H1 (cell line): ENCODE measurements around the gene AGBL4. TPM values are rescaled to one million over a fixed set of nuclear protein-coding genes. Genes with fewer than 3 reads are reported as not detected.

Source experiments
- CTCF ChIA-PET: fragments of 300-600 bp; sonication (Branson Sonifier 250); formaldehyde crosslinking; loops from one replicate; lab custom pipeline; 2021; ENCODE audit not compliant: partially characterized antibody; lab: Charles Lee
- POLR2A ChIA-PET: fragments of 300-600 bp; sonication (Branson Sonifier 250); formaldehyde crosslinking; loops from one replicate; lab custom pipeline; 2021; ENCODE audit warnings: inconsistent platforms; ENCODE audit not compliant: partially characterized antibody; lab: Charles Lee
- DNase-seq, 2 experiments: peaks; one replicate each; pipeline versions ENCODE4 v3.0.0 to v3.0.0-alpha.2; 2010 to 2022; ENCODE audit warnings: low spot score in 2 of 2, low read depth in 1 of 2, mixed read lengths in 1 of 2
- FAIRE-seq: peaks from 2 replicates; lab custom pipeline; 2011; peaks lifted over from hg19 to GRCh38; lab: Jason Lieb, UNC
- H2AFZ ChIP-seq: 2 replicates; pipeline ENCODE4 v1.8.1; 2012; ENCODE audit warnings: low read length, inconsistent platforms
- H2AK5ac ChIP-seq: 2 replicates; pipeline ENCODE4 v1.6.1; 2013; ENCODE audit warnings: low read depth, low read length
- H2BK120ac ChIP-seq: replicated peaks from 2 replicates; pipeline ENCODE3; 2013; ENCODE audit warnings: low read depth, low read length, inconsistent platforms
- H2BK12ac ChIP-seq: 2 replicates; pipeline ENCODE4 v1.6.1; 2013; ENCODE audit warnings: low read depth, low read length
- H2BK15ac ChIP-seq: 2 replicates; pipeline ENCODE4 v1.6.1; 2013; ENCODE audit warnings: low read length
- H2BK20ac ChIP-seq: 2 replicates; pipeline ENCODE4 v1.6.1; 2013; ENCODE audit warnings: low read length
- H2BK5ac ChIP-seq: 2 replicates; pipeline ENCODE4 v1.6.1; 2013; ENCODE audit warnings: low read depth, low read length
- H3K14ac ChIP-seq: 2 replicates; pipeline ENCODE4 v1.6.1; 2013; ENCODE audit warnings: inconsistent platforms; ENCODE audit not compliant: insufficient read length
- H3K18ac ChIP-seq: 2 replicates; pipeline ENCODE4 v1.6.1; 2013; ENCODE audit warnings: low read length; ENCODE audit errors: extremely low read depth
- H3K23ac ChIP-seq: 2 replicates; pipeline ENCODE4 v1.6.1; 2013; ENCODE audit warnings: inconsistent platforms; ENCODE audit not compliant: insufficient read length
- H3K23me2 ChIP-seq: 2 replicates; pipeline ENCODE4 v1.6.1; 2013; ENCODE audit warnings: low read depth, low read length
- H3K27ac ChIP-seq: 2 replicates; pipeline ENCODE4 v1.6.1; 2011; ENCODE audit warnings: low read depth, low read length, inconsistent platforms
- H3K27me3 ChIP-seq, 4 experiments: replicated peaks in 1 of 4; 1 replicate in 1 of 4; 2 replicates in 3 of 4; pipeline versions ENCODE4 v1.6.1 to v1.8.1; 2011 to 2013; ENCODE audit warnings: low read length in 3 of 4, mild to moderate bottlenecking in 3 of 4, inconsistent platforms in 2 of 4, mixed read lengths in 2 of 4, moderate library complexity in 1 of 4; ENCODE audit not compliant: control insufficient read depth in 3 of 4, insufficient read depth in 3 of 4; ENCODE audit errors: extremely low read depth in 1 of 4
- H3K36me3 ChIP-seq, 4 experiments: 2 replicates each; pipeline versions ENCODE4 v1.6.1 to v1.8.1; 2011 to 2013; ENCODE audit warnings: mild to moderate bottlenecking in 4 of 4, low read length in 3 of 4, moderate library complexity in 2 of 4, control low read depth in 1 of 4, inconsistent platforms in 1 of 4; ENCODE audit not compliant: insufficient read depth in 4 of 4, control insufficient read depth in 2 of 4
- H3K4ac ChIP-seq: replicated peaks from 2 replicates; pipeline ENCODE3; 2013; ENCODE audit warnings: low read length, low read depth, mixed read lengths, inconsistent platforms; ENCODE audit not compliant: insufficient read length
- H3K4me1 ChIP-seq, 4 experiments: replicated peaks in 1 of 4; 1 replicate in 1 of 4; 2 replicates in 3 of 4; pipeline versions ENCODE4 v1.6.1 to v1.8.1; 2011 to 2013; ENCODE audit warnings: low read length in 3 of 4, inconsistent platforms in 2 of 4, mixed read lengths in 1 of 4; ENCODE audit not compliant: insufficient read depth in 4 of 4, control insufficient read depth in 3 of 4
- H3K4me2 ChIP-seq, 2 experiments: 2 replicates each; pipeline versions ENCODE4 v1.6.1 to v1.8.1; 2011 to 2013; ENCODE audit warnings: low read depth in 2 of 2, low read length in 2 of 2, control low read depth in 1 of 2, inconsistent platforms in 1 of 2, mild to moderate bottlenecking in 1 of 2; ENCODE audit not compliant: insufficient read depth in 1 of 2
- H3K4me3 ChIP-seq, 4 experiments: fragments of 200-600, 300-600 bp in 1 of 4; sonication (generic), shearing (Covaris generic), sonication (Bioruptor Twin) in 1 of 4; 2 replicates each; pipeline versions ENCODE4 v1.5.1 to v1.8.1; 2011 to 2016; ENCODE audit warnings: low read length in 4 of 4, low read depth in 3 of 4, control low read depth in 2 of 4, inconsistent platforms in 2 of 4, mild to moderate bottlenecking in 2 of 4, mixed read lengths in 1 of 4, moderate library complexity in 1 of 4; ENCODE audit not compliant: insufficient read depth in 2 of 4; ENCODE audit errors: extremely low read depth in 1 of 4
- H3K56ac ChIP-seq: replicated peaks from 2 replicates; pipeline ENCODE3; 2013; ENCODE audit warnings: low read depth, mild to moderate bottlenecking, mixed read lengths, low read length, inconsistent platforms; ENCODE audit not compliant: insufficient read length
- H3K79me1 ChIP-seq: 2 replicates; pipeline ENCODE4 v1.6.1; 2013; ENCODE audit warnings: low read depth, low read length, control low read depth
- H3K79me2 ChIP-seq, 2 experiments: 2 replicates each; pipeline versions ENCODE4 v1.6.1 to v1.8.1; 2012 to 2013; ENCODE audit warnings: low read length in 2 of 2, mild to moderate bottlenecking in 2 of 2, inconsistent platforms in 1 of 2; ENCODE audit not compliant: insufficient read depth in 2 of 2, control insufficient read depth in 1 of 2
- H3K9ac ChIP-seq, 4 experiments: replicated peaks in 1 of 4; 1 replicate in 1 of 4; 2 replicates in 3 of 4; pipeline versions ENCODE4 v1.6.1 to v1.8.1; 2011 to 2013; ENCODE audit warnings: low read depth in 3 of 4, low read length in 3 of 4, control low read depth in 2 of 4, mild to moderate bottlenecking in 2 of 4, moderate library complexity in 2 of 4, inconsistent platforms in 1 of 4; ENCODE audit errors: extremely low read depth in 1 of 4
- H3K9me3 ChIP-seq, 2 experiments: 2 replicates each; pipeline versions ENCODE4 v1.6.1 to v1.8.1; 2012 to 2013; ENCODE audit warnings: mild to moderate bottlenecking in 2 of 2, moderate library complexity in 2 of 2, control low read depth in 1 of 2, inconsistent platforms in 1 of 2, low read depth in 1 of 2, low read length in 1 of 2, mixed read lengths in 1 of 2; ENCODE audit not compliant: insufficient read depth in 2 of 2
- H4K20me1 ChIP-seq, 2 experiments: replicated peaks in 1 of 2; 2 replicates each; pipeline versions ENCODE3 to v1.8.1; 2011 to 2013; ENCODE audit warnings: inconsistent platforms in 2 of 2, low read length in 2 of 2, mild to moderate bottlenecking in 1 of 2; ENCODE audit not compliant: insufficient read depth in 2 of 2, control insufficient read depth in 1 of 2
- H4K5ac ChIP-seq: 2 replicates; pipeline ENCODE4 v1.6.1; 2013; ENCODE audit warnings: low read length, low read depth, mixed read lengths, inconsistent platforms; ENCODE audit not compliant: insufficient read length
- H4K8ac ChIP-seq: 2 replicates; pipeline ENCODE4 v1.8.0; 2013; ENCODE audit warnings: mild to moderate bottlenecking, moderate library complexity, low read length, inconsistent platforms; ENCODE audit not compliant: insufficient read depth; ENCODE audit errors: extremely low read depth
- H4K91ac ChIP-seq: replicated peaks from 2 replicates; pipeline ENCODE3; 2013; ENCODE audit warnings: low read length, mixed read lengths, inconsistent platforms; ENCODE audit not compliant: insufficient read length
- ASH2L ChIP-seq: fragments of 200-600, 300-600 bp; sonication (generic); IDR thresholded peaks from one replicate; pipeline ENCODE4 v1.7.1; 2017; ENCODE audit warnings: low read length
- BACH1 ChIP-seq: IDR thresholded peaks from 2 replicates; pipeline ENCODE4 v1.6.1; 2012; ENCODE audit warnings: low read length, improper control_type of control experiment
- CHD2 ChIP-seq: IDR thresholded peaks from 2 replicates; pipeline ENCODE4 v1.6.1; 2012; ENCODE audit warnings: low read length, improper control_type of control experiment
- CTCF ChIP-seq, 3 experiments: IDR thresholded peaks; 1 replicate in 2 of 3; 2 replicates in 1 of 3; pipeline versions ENCODE4 v1.5.1 to v1.6.1; 2011; ENCODE audit warnings: low read length in 3 of 3, mild to moderate bottlenecking in 3 of 3, inconsistent platforms in 2 of 3, low read depth in 1 of 3, moderate library complexity in 1 of 3; ENCODE audit not compliant: insufficient read depth in 1 of 3; ENCODE audit errors: control extremely low read depth in 1 of 3
- EGR1 ChIP-seq: IDR thresholded peaks from 2 replicates; pipeline ENCODE4 v1.6.1; 2011; ENCODE audit warnings: low read depth, low read length, borderline replicate concordance
- EZH2 ChIP-seq: fragments of 200-600 bp; sonication (generic); IDR thresholded peaks from 2 replicates; pipeline ENCODE4 v1.7.1; 2012; ENCODE audit warnings: low read depth, mild to moderate bottlenecking, moderate library complexity, low read length, inconsistent platforms; ENCODE audit not compliant: severe bottlenecking
- HDAC6 ChIP-seq: IDR thresholded peaks from one replicate; pipeline ENCODE4 v1.7.1; 2012; ENCODE audit warnings: low read depth, mild to moderate bottlenecking, inconsistent platforms, low read length, moderate library complexity
- SIRT6 ChIP-seq: IDR thresholded peaks from one replicate; pipeline ENCODE4 v1.7.1; 2012; ENCODE audit warnings: low read length, inconsistent platforms
- SP1 ChIP-seq: IDR thresholded peaks from 2 replicates; pipeline ENCODE4 v1.6.1; 2011; ENCODE audit warnings: low read depth, low read length
- SRF ChIP-seq: IDR thresholded peaks from 2 replicates; pipeline ENCODE4 v1.6.1; 2011; ENCODE audit warnings: mild to moderate bottlenecking, low read depth, low read length, moderate library complexity
- SUZ12 ChIP-seq: fragments of 200-600 bp; sonication (generic); IDR thresholded peaks from 2 replicates; pipeline ENCODE4 v1.6.1; 2012; ENCODE audit warnings: mild to moderate bottlenecking, inconsistent platforms, low read length, moderate library complexity, mixed read lengths
- ZNF274 ChIP-seq: IDR thresholded peaks from 2 replicates; pipeline ENCODE4 v1.7.0; 2012; ENCODE audit warnings: low read length, borderline replicate concordance; ENCODE audit errors: extremely low read depth
- WGBS, 2 experiments: shearing (Covaris generic) in 1 of 2; methylation state at CpG; one replicate each; pipeline versions ENCODE4 v1.1.6 to v1.1.7; 2013 to 2015; ENCODE audit warnings: low lambda C conversion rate in 2 of 2, mixed read lengths in 2 of 2, inconsistent platforms in 1 of 2, low coverage in 1 of 2, missing lambda C conversion rate in 1 of 2; ENCODE audit not compliant: insufficient replicate concordance in 2 of 2, insufficient coverage in 1 of 2, insufficient read length in 1 of 2; ENCODE audit errors: extremely low coverage in 1 of 2, missing lambda C conversion rate in 1 of 2; 5-methylcytosine and 5-hydroxymethylcytosine counted together
- polyA plus RNA-seq, 7 experiments: library from polyadenylated mRNA; depleted of rRNA in 3 of 7; stranded (reverse) in 5 of 7; unstranded in 2 of 7; fragments of >200 nt in 5 of 7; fragments of 200-250 nt in 2 of 7; gene quantifications; 1 replicate in 5 of 7; 2 replicates in 1 of 7; 4 replicates in 1 of 7; pipeline versions ENCODE4 v1.2.1 to v1.2.3, GENCODE V29; 2011 to 2013; ENCODE audit warnings: missing spikeins in 2 of 7, mixed read lengths in 2 of 7
- total RNA-seq: library from RNA; stranded (reverse); fragmentation: NEBNext Ultra II Directional; extraction: Animal tissue kit (Norgen Biotek cat#: 25700); gene quantifications from 2 replicates; pipeline ENCODE4 v1.2.1, GENCODE V29; 2021
- TF ChIP-seq, protein P1 (sequence below): IDR thresholded peaks from 2 replicates; pipeline ENCODE4 v1.6.1; 2012; ENCODE audit warnings: inconsistent platforms

Gene AGBL4
- total and polyA plus RNA-seq, 2 of the 8 experiments (the other 6 are each of a cell fraction or from before 2014, with no cell fraction given) = 0.41 to 0.45 TPM

GRCh38 chr1:49906365-49906764, 117.4 kb downstream of the AGBL4 start:
- no peaks in the 10 kb centered on the region for H3K4me1 ChIP-seq
- H3K36me3 ChIP-seq = no peaks in the 10 kb centered on the region
- no peak overlapping the region for H3K9ac ChIP-seq
- no peaks in the 10 kb centered on the region for H3K27me3 ChIP-seq
- H3K14ac ChIP-seq = no peak overlapping the region
- H3K9me3 ChIP-seq = peaks cover 52 to 66% of the 10 kb centered on the region in 2 experiments
- H3K56ac ChIP-seq = no peak overlapping the region
- H3K79me1 ChIP-seq = no peaks in the 10 kb centered on the region
- DNase-seq (no peak), FAIRE-seq (no peak)
- H2BK5ac ChIP-seq = no peak overlapping the region
- H3K4ac ChIP-seq = no peak overlapping the region
- H2BK20ac ChIP-seq = no peak overlapping the region
- H2BK120ac ChIP-seq = no peak overlapping the region
- H3K4me3 ChIP-seq = no peak overlapping the region
- no peak overlapping the region for H3K27ac ChIP-seq
- H3K4me2 ChIP-seq = no peak overlapping the region
- no peak overlapping the region for H2AFZ ChIP-seq
- no peaks in the 10 kb centered on the region for H3K79me2 ChIP-seq
- no peak overlapping the region for H2BK15ac ChIP-seq
- H3K18ac ChIP-seq = no peak overlapping the region
- no peak overlapping the region for H4K91ac ChIP-seq
- H4K8ac ChIP-seq = no peak overlapping the region
- 71% methylated on average over 3 of the region's 3 CpGs; no CpG with 5 or more reads in 1 of the 2 experiments for WGBS, 2 experiments
- no peaks in the 10 kb centered on the region for H3K23me2 ChIP-seq
- no peaks in the 10 kb centered on the region for H4K20me1 ChIP-seq
- no peak overlapping the region for H2BK12ac ChIP-seq
- no peak overlapping the region for H3K23ac ChIP-seq
- ChIA-PET POLR2A (no interaction called here), CTCF (no interaction called here)
- no peak overlapping the region for H4K5ac ChIP-seq
- H2AK5ac ChIP-seq = no peak overlapping the region
- TF ChIP-seq, protein P1, sequence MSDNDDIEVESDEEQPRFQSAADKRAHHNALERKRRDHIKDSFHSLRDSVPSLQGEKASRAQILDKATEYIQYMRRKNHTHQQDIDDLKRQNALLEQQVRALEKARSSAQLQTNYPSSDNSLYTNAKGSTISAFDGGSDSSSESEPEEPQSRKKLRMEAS = no peak
- TF ChIP-seq BACH1 (no peak), CTCF (IDR thresholded peaks at IDR 0.05; ENCODE audit: control extremely low read depth in 1 of 3, insufficient read depth in 1 of 3, low read depth in 1 of 3, low read length in 3 of 3) (no peak), SP1 (no peak), ZNF274 (no peak), EZH2 (no peak), HDAC6 (no peak), CHD2 (no peak), SUZ12 (no peak), SRF (no peak), ASH2L (no peak), SIRT6 (no peak), EGR1 (no peak)
